Keratinocyte (primary cell): Measurements from ENCODE around the gene CISD1. TPM values are rescaled to one million over a fixed set of nuclear protein-coding genes. Genes with fewer than 3 reads are reported as not detected.

ENCODE experiments used
- DNase-seq: peaks from one replicate; pipeline ENCODE4 v3.0.0-alpha.2; 2011; ENCODE audit warnings: low read depth, missing footprints, low spot score
- FAIRE-seq: peaks from 2 replicates; lab custom pipeline; 2011; peaks lifted over from hg19 to GRCh38; lab: Jason Lieb, UNC
- H2AFZ ChIP-seq: 2 replicates; pipeline ENCODE4 v1.6.0; 2012; ENCODE audit warnings: low read length, control low read depth, inconsistent platforms; ENCODE audit not compliant: control insufficient read depth
- H3K27ac ChIP-seq: 2 replicates; pipeline ENCODE4 v1.5.1; 2011; ENCODE audit warnings: low read length; ENCODE audit not compliant: control insufficient read depth, insufficient read depth
- H3K27me3 ChIP-seq: 3 replicates; pipeline ENCODE4 v1.6.0; 2011; ENCODE audit warnings: low read length; ENCODE audit not compliant: control insufficient read depth, insufficient read depth; ENCODE audit errors: extremely low read depth
- H3K36me3 ChIP-seq, 2 experiments: 2 replicates in 1 of 2; 3 replicates in 1 of 2; pipeline ENCODE4 v1.5.1; 2011; ENCODE audit warnings: low read length in 2 of 2, mild to moderate bottlenecking in 1 of 2; ENCODE audit not compliant: control insufficient read depth in 2 of 2, insufficient read depth in 2 of 2; ENCODE audit errors: extremely low read depth in 1 of 2
- H3K4me1 ChIP-seq: 3 replicates; pipeline ENCODE4 v1.5.1; 2011; ENCODE audit warnings: low read length; ENCODE audit not compliant: control insufficient read depth, insufficient read depth; ENCODE audit errors: extremely low read depth
- H3K4me2 ChIP-seq: 3 replicates; pipeline ENCODE4 v1.6.0; 2011; ENCODE audit warnings: low read depth, low read length; ENCODE audit not compliant: control insufficient read depth, insufficient read depth; ENCODE audit errors: extremely low read depth
- H3K4me3 ChIP-seq, 3 experiments: fragments of 200-600 bp in 1 of 3; sonication (generic) in 1 of 3; 2 replicates in 2 of 3; 3 replicates in 1 of 3; pipeline ENCODE4 v1.5.1; 2011 to 2016; ENCODE audit warnings: low read length in 3 of 3, mild to moderate bottlenecking in 3 of 3, control low read depth in 2 of 3, inconsistent platforms in 1 of 3, low read depth in 1 of 3, mixed read lengths in 1 of 3, mixed run types in 1 of 3, moderate library complexity in 1 of 3; ENCODE audit not compliant: control insufficient read depth in 2 of 3, insufficient read depth in 2 of 3; ENCODE audit errors: extremely low read depth in 1 of 3
- H3K79me2 ChIP-seq: 2 replicates; pipeline ENCODE4 v1.6.0; 2012; ENCODE audit warnings: low read length; ENCODE audit not compliant: control insufficient read depth, insufficient read depth
- H3K9ac ChIP-seq: 3 replicates; pipeline ENCODE4 v1.6.0; 2011; ENCODE audit warnings: low read length; ENCODE audit not compliant: control insufficient read depth, insufficient read depth; ENCODE audit errors: extremely low read depth
- H3K9me1 ChIP-seq: 3 replicates; pipeline ENCODE4 v1.6.0; 2011; ENCODE audit warnings: low read length; ENCODE audit not compliant: control insufficient read depth, insufficient read depth; ENCODE audit errors: extremely low read depth
- H3K9me3 ChIP-seq: 2 replicates; pipeline ENCODE4 v1.5.1; 2012; ENCODE audit warnings: low read depth, low read length; ENCODE audit not compliant: control insufficient read depth
- H4K20me1 ChIP-seq: 3 replicates; pipeline ENCODE4 v1.6.0; 2011; ENCODE audit warnings: low read length; ENCODE audit not compliant: control insufficient read depth, insufficient read depth; ENCODE audit errors: extremely low read depth
- CTCF ChIP-seq, 3 experiments: IDR thresholded peaks in 1 of 3; conservative IDR thresholded peaks in 1 of 3; optimal IDR thresholded peaks in 1 of 3; 2 replicates in 2 of 3; 3 replicates in 1 of 3; pipeline versions ENCODE3 to v1.5.1; 2011; ENCODE audit warnings: low read length in 3 of 3, mild to moderate bottlenecking in 3 of 3, moderate library complexity in 2 of 3, control low read depth in 1 of 3, inconsistent platforms in 1 of 3; ENCODE audit not compliant: insufficient read depth in 2 of 3; ENCODE audit errors: extremely low read depth in 1 of 3
- EZH2 ChIP-seq: IDR thresholded peaks from one replicate; pipeline ENCODE4 v1.6.1; 2012; ENCODE audit warnings: inconsistent platforms, mild to moderate bottlenecking, low read length, moderate library complexity
- dilution Hi-C: fragments of 300-500 bp; cut with MboI; formaldehyde crosslinking; loops from one replicate; pipeline ENCODE4 v1.7.0; 2020; ENCODE audit warnings: low sequenced_read_pairs; ENCODE audit not compliant: extremely low pct_ligation_motif_present
- polyA plus RNA-seq, 5 experiments: library from polyadenylated mRNA; depleted of rRNA in 3 of 5; stranded (reverse) in 3 of 5; stranded (forward) in 1 of 5; unstranded in 1 of 5; fragments of >200 nt; gene quantifications; 1 replicate in 1 of 5; 2 replicates in 3 of 5; 3 replicates in 1 of 5; pipeline versions ENCODE4 v1.2.1 to v1.2.3, GENCODE V29; 2011 to 2012; ENCODE audit warnings: missing spikeins in 2 of 5, low read depth in 1 of 5, low replicate concordance in 1 of 5

The CISD1 gene
- polyA plus RNA-seq, 1 donor (not counting 4 experiments of a cell fraction or from before 2014, with no cell fraction given), result 81.7 TPM

DNA sequence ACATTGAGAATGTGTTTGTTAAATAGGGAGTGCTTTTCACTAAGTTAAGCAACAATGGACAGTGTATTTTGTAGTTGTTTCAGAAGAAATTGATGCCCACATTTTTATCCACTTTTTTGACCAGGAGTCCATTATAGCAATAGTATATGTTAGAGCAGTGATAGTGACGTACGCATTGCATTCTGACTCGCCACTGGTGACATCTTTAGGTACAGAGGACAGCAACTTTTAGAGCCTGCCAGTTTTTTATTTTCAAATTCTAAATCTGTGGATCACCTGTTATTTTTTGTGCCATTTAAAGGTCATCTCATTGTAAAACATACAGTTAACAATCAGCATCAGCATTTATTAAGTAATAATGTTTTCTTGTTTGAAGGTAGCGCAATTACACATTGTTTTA is 67.3 kb downstream of the CISD1 start:
- no peak for TF ChIP-seq CTCF (optimal IDR thresholded peaks at IDR 0.05 in 1 of 3, IDR thresholded peaks at IDR 0.05 in 1 of 3, conservative IDR thresholded peaks at IDR 0.05 in 1 of 3; ENCODE audit: extremely low read depth in 1 of 3, insufficient read depth in 2 of 3, low read length in 3 of 3)
- TF ChIP-seq EZH2, result no peak
- Histone ChIP-seq H3K36me3 (no peaks in the 10 kb centered on the region), H3K27me3 (no peaks in the 10 kb centered on the region), H3K9me1 (no peaks in the 10 kb centered on the region), H3K27ac (no peak overlapping the region), H4K20me1 (no peaks in the 10 kb centered on the region), H2AFZ (no peak overlapping the region), H3K9ac (no peak overlapping the region), H3K4me2 (peak overlapping the region; percentile 93), H3K4me3 (peak overlapping the region in 2 of 3 experiments; percentile 86 to 90), H3K4me1 (peaks cover 6% of the 10 kb centered on the region), H3K79me2 (peaks cover 31% of the 10 kb centered on the region), H3K9me3 (no peaks in the 10 kb centered on the region)
- no peak for FAIRE-seq
- dilution Hi-C loops, result no loop called here
- no peak for DNase-seq

Other genes starting within 250 kb of the CISD1 start
- 1.8 to 4.5 TPM (median 2.5 TPM) in 3 replicates for gene IPMK, start 1.3 kb upstream of the CISD1 start, polyA plus RNA-seq
- gene UBE2D1, start 65.8 kb downstream of the CISD1 start, polyA plus RNA-seq, result 11.0 to 25.4 TPM (median 15.9 TPM) in 3 replicates
- gene TFAM, start 116.2 kb downstream of the CISD1 start, polyA plus RNA-seq, result 11.5 to 25.1 TPM (median 20.3 TPM) in 3 replicates
- gene BICC1, start 243.7 kb downstream of the CISD1 start, polyA plus RNA-seq, result 3.1 to 4.2 TPM (median 3.8 TPM) in 3 replicates